ENCODE data around the gene PPP1R10.
A peak's percentile ranks its signal among the peaks of the same experiment; 100 is the strongest.

The PPP1R10 gene

GRCh38 chr6:30619561-30619960 lies 2.5 kb upstream of the PPP1R10 start:
- no peak for DNase-seq (ENCODE audit: low read depth)

- DNase-seq (ENCODE audit: low read depth), result peak; percentile 39
These were observed 1.3 kb upstream of the PPP1R10 start for GRCh38 chr6:30618270-30618797.

- DNase-seq (ENCODE audit: low read depth), result peak; percentile 99
These were observed 674 bp upstream of the PPP1R10 start, which contains the start of gene MRPS18B for GRCh38 chr6:30617565-30618269. Gene MRPS18B (plus strand): TSS chr6:30617840. CDS start chr6:30617866, 26 bp downstream.

- DNase-seq (ENCODE audit: low read depth), result peak; percentile 20
These were observed 859 bp downstream of the PPP1R10 start for GRCh38 chr6:30615958-30616810.

- DNase-seq (ENCODE audit: low read depth), result peak; percentile 89
These were observed 1.7 kb downstream of the PPP1R10 start for GRCh38 chr6:30615219-30615957.

GRCh38 chr6:30614843-30615218 lies 2.2 kb downstream of the PPP1R10 start:
- peak; percentile 97 for DNase-seq (ENCODE audit: low read depth)

GRCh38 chr6:30614044-30614842 lies 2.8 kb downstream of the PPP1R10 start:
- no peak for DNase-seq (ENCODE audit: low read depth)

- no peak for DNase-seq (ENCODE audit: low read depth)
These were observed 3.6 kb downstream of the PPP1R10 start for GRCh38 chr6:30613251-30614043.

GRCh38 chr6:30612687-30613248 lies 4.3 kb downstream of the PPP1R10 start:
- DNase-seq (ENCODE audit: low read depth), result peak; percentile 75

- peak; percentile 60 for DNase-seq (ENCODE audit: low read depth)
These were observed 4.8 kb downstream of the PPP1R10 start for GRCh38 chr6:30612213-30612612.

GRCh38 chr6:30611856-30612194 lies 5.2 kb downstream of the PPP1R10 start:
- DNase-seq (ENCODE audit: low read depth), result no peak

- no peak for DNase-seq (ENCODE audit: low read depth)
These were observed 5.7 kb downstream of the PPP1R10 start for GRCh38 chr6:30611150-30611855.

GRCh38 chr6:30610065-30610464 lies 7.0 kb downstream of the PPP1R10 start:
- DNase-seq (ENCODE audit: low read depth), result no peak

GRCh38 chr6:30603961-30604360 lies 13.1 kb downstream of the PPP1R10 start:
- no peak for DNase-seq (ENCODE audit: low read depth)

GRCh38 chr6:30601815-30602641 lies 15.0 kb downstream of the PPP1R10 start:
- no peak for DNase-seq (ENCODE audit: low read depth)

GRCh38 chr6:30601436-30601814 lies 15.6 kb downstream of the PPP1R10 start:
- no peak for DNase-seq (ENCODE audit: low read depth)

- DNase-seq (ENCODE audit: low read depth), result no peak
These were observed 16.5 kb downstream of the PPP1R10 start for GRCh38 chr6:30600451-30600961.

GRCh38 chr6:30599625-30600324 lies 17.3 kb downstream of the PPP1R10 start:
- DNase-seq (ENCODE audit: low read depth), result no peak

Data from fibroblast of gingiva (primary cell).